COR-L47 (cell line): ENCODE data around the gene RPRD2.
A peak's percentile ranks its signal among the peaks of the same experiment; 100 is the strongest.

Source experiments
- DNase-seq: peaks from one replicate; lab custom pipeline; 2025; lab: John Stamatoyannopoulos, UW

The RPRD2 gene

GRCh38 chr1:150472601-150473200 lies 108.8 kb downstream of the RPRD2 start:
- no peak for DNase-seq

GRCh38 chr1:150473659-150474058 lies 109.7 kb downstream of the RPRD2 start:
- no peak for DNase-seq

- DNase-seq: no peak
Measured at GRCh38 chr1:150474869-150475268, 110.9 kb downstream of the RPRD2 start.

- no peak for DNase-seq
Measured at GRCh38 chr1:150476754-150477153, 112.8 kb downstream of the RPRD2 start.

- DNase-seq: no peak
Measured at GRCh38 chr1:150477320-150477719, 113.4 kb downstream of the RPRD2 start.

- no peak for DNase-seq
Measured at GRCh38 chr1:150477733-150478132, 113.8 kb downstream of the RPRD2 start.

- DNase-seq: no peak
Measured at GRCh38 chr1:150479370-150479769, 115.4 kb downstream of the RPRD2 start.

- no peak for DNase-seq
Measured at GRCh38 chr1:150479927-150480352, 116.0 kb downstream of the RPRD2 start.

GRCh38 chr1:150484431-150484830 lies 120.5 kb downstream of the RPRD2 start:
- DNase-seq: no peak

GRCh38 chr1:150484861-150485260 lies 120.9 kb downstream of the RPRD2 start:
- peak; percentile 24 for DNase-seq

- peak; percentile 96 for DNase-seq
Measured at GRCh38 chr1:150486966-150487762, 123.2 kb downstream of the RPRD2 start, which contains the start of gene TARS2. TARS2 (plus strand) TSS chr1:150487419; CDS start chr1:150487451, 32 bp downstream.

GRCh38 chr1:150487763-150488115 lies 123.8 kb downstream of the RPRD2 start:
- no peak for DNase-seq

GRCh38 chr1:150493175-150493574 lies 129.2 kb downstream of the RPRD2 start:
- no peak for DNase-seq

GRCh38 chr1:150498342-150498741 lies 134.4 kb downstream of the RPRD2 start:
- DNase-seq: no peak

GRCh38 chr1:150505431-150505830 lies 141.5 kb downstream of the RPRD2 start:
- no peak for DNase-seq

- DNase-seq: no peak
Measured at GRCh38 chr1:150507912-150508864, 144.2 kb downstream of the RPRD2 start, which contains the start of gene ECM1. ECM1 (plus strand) TSS chr1:150508109; CDS start chr1:150508210, 101 bp downstream.

- DNase-seq: no peak
Measured at GRCh38 chr1:150508982-150509381, 145.0 kb downstream of the RPRD2 start.

- DNase-seq: peak; percentile 98
Measured at GRCh38 chr1:150511551-150511950, 147.6 kb downstream of the RPRD2 start.

GRCh38 chr1:150511985-150512660 lies 148.2 kb downstream of the RPRD2 start:
- DNase-seq: no peak

- no peak for DNase-seq
Measured at GRCh38 chr1:150512846-150513245, 148.9 kb downstream of the RPRD2 start.

GRCh38 chr1:150513351-150513791 lies 149.4 kb downstream of the RPRD2 start:
- DNase-seq: no peak

- no peak for DNase-seq
Measured at GRCh38 chr1:150514260-150514659, 150.3 kb downstream of the RPRD2 start.
